HepG2 (cell line): ENCODE data around the gene PATL2. TPM values are rescaled to one million over a fixed set of nuclear protein-coding genes. Genes with fewer than 3 reads are reported as not detected.

ENCODE experiments used
- MTF1 ChIP-seq: sonication (generic); formaldehyde crosslinking; IDR thresholded peaks from 2 replicates; pipeline ENCODE4 v1.5.0; 2020; ENCODE audit warnings: missing genetic modification reagents
- MXI1 ChIP-seq: IDR thresholded peaks from 3 replicates; pipeline ENCODE4 v1.6.1; 2012; ENCODE audit warnings: low read depth, low read length, inconsistent platforms, borderline replicate concordance
- MYPOP ChIP-seq: sonication (generic); formaldehyde crosslinking; IDR thresholded peaks from 2 replicates; pipeline ENCODE4 v1.8.1; 2023; ENCODE audit warnings: mild to moderate bottlenecking, moderate library complexity, missing genetic modification reagents
- NFATC3 ChIP-seq: sonication (generic); formaldehyde crosslinking; IDR thresholded peaks from 2 replicates; pipeline ENCODE4 v1.5.1; 2020; ENCODE audit warnings: mild to moderate bottlenecking, missing genetic modification reagents
- NFIB ChIP-seq: sonication (generic); formaldehyde crosslinking; IDR thresholded peaks from 2 replicates; pipeline ENCODE4 v1.9.0; 2021; ENCODE audit warnings: missing genetic modification reagents, mild to moderate bottlenecking, borderline replicate concordance
- POLR2AphosphoS2 ChIP-seq: IDR thresholded peaks from 2 replicates; pipeline ENCODE4 v1.6.1; 2011; ENCODE audit warnings: low read depth, low read length, improper control_type of control experiment
- PRDM10 ChIP-seq: sonication (generic); formaldehyde crosslinking; IDR thresholded peaks from 2 replicates; pipeline ENCODE4 v1.4.0; 2020; ENCODE audit warnings: low read depth, missing genetic modification reagents
- PRDM15 ChIP-seq: sonication (generic); formaldehyde crosslinking; IDR thresholded peaks from 2 replicates; pipeline ENCODE4 v1.4.0; 2020; ENCODE audit warnings: missing genetic modification reagents
- SOX6 ChIP-seq, 2 experiments: fragments of 450-650 bp in 1 of 2; sonication (generic) in 1 of 2; formaldehyde crosslinking in 1 of 2; IDR thresholded peaks; 2 replicates each; pipeline versions ENCODE4 v1.4.0 to v1.6.1; 2017 to 2020; ENCODE audit warnings: antibody characterized with exemption in 1 of 2, mild to moderate bottlenecking in 1 of 2, missing genetic modification reagents in 1 of 2
- ZFP36L2 ChIP-seq: sonication (generic); formaldehyde crosslinking; IDR thresholded peaks from 2 replicates; pipeline ENCODE4 v1.4.0; 2020; ENCODE audit warnings: missing genetic modification reagents
- ZMAT5 ChIP-seq: sonication (generic); formaldehyde crosslinking; IDR thresholded peaks from 2 replicates; pipeline ENCODE4 v1.5.0; 2020; ENCODE audit warnings: mild to moderate bottlenecking, low read depth, missing genetic modification reagents, borderline replicate concordance
- ZNF12 ChIP-seq: sonication (generic); formaldehyde crosslinking; IDR thresholded peaks from 2 replicates; pipeline ENCODE4 v1.5.0; 2020; ENCODE audit warnings: missing genetic modification reagents
- ZNF430 ChIP-seq: sonication (generic); formaldehyde crosslinking; IDR thresholded peaks from 2 replicates; pipeline ENCODE4 v1.9.0; 2021; ENCODE audit warnings: mild to moderate bottlenecking, missing genetic modification reagents
- ZNF574 ChIP-seq: sonication (generic); formaldehyde crosslinking; IDR thresholded peaks from 2 replicates; pipeline ENCODE4 v1.4.0; 2020; ENCODE audit warnings: missing genetic modification reagents
- ZNF772 ChIP-seq: sonication (generic); formaldehyde crosslinking; IDR thresholded peaks from 2 replicates; pipeline ENCODE4 v1.5.0; 2020; ENCODE audit warnings: mild to moderate bottlenecking, missing genetic modification reagents
- ZNF850 ChIP-seq: sonication (generic); formaldehyde crosslinking; conservative IDR thresholded peaks from 2 replicates; pipeline ENCODE4 v1.9.0; 2021; ENCODE audit warnings: mild to moderate bottlenecking, missing genetic modification reagents
- polyA plus RNA-seq, 8 experiments: library from polyadenylated mRNA; depleted of rRNA in 3 of 8; stranded (reverse) in 7 of 8; unstranded in 1 of 8; fragments of >200 nt; fragmentation: Illumina TruSeq in 4 of 8; extraction: Trizol in 4 of 8; gene quantifications; 2 replicates each; pipeline versions ENCODE4 v1.2.1 to v1.2.3, GENCODE V29; 2011 to 2016; ENCODE audit warnings: low read depth in 4 of 8, missing spikeins in 1 of 8, mixed read lengths in 1 of 8; ENCODE audit not compliant: insufficient read depth in 1 of 8
- total RNA-seq, 5 experiments: library from RNA; depleted of rRNA; stranded (reverse); fragments of >200 nt; fragmentation: Illumina TruSeq; extraction: Trizol; gene quantifications; 2 replicates each; pipeline ENCODE4 v1.2.3, GENCODE V29; 2016; ENCODE audit warnings: low read depth in 1 of 5

Gene PATL2
- total and polyA plus RNA-seq, 2 of the 13 experiments (the other 11 are each of a cell fraction or from before 2014, with no cell fraction given), result 0.15 to 0.53 TPM

GRCh38 chr15:44662478-44663409, 48.4 kb downstream of the PATL2 start (continued):
- no peak for TF ChIP-seq ZNF574
- peak; percentile 19; the same call in 1 of the 2 replicates for TF ChIP-seq MYPOP (CRISPR knock-in tag)
- no peak for TF ChIP-seq ZNF850 (CRISPR knock-in tag)
- peak; percentile 5; the same call in 1 of the 2 replicates for TF ChIP-seq PRDM15 (CRISPR knock-in tag)
- TF ChIP-seq ZNF12 (CRISPR knock-in tag), result no peak
- TF ChIP-seq POLR2AphosphoS2, result no peak
- no peak for TF ChIP-seq ZMAT5
- no peak for TF ChIP-seq MTF1 (CRISPR knock-in tag)
- TF ChIP-seq ZNF430, result 0 out of 2 replicates have a peak, but pooled peaks have one; percentile 29
- TF ChIP-seq NFATC3 (CRISPR knock-in tag), result no peak
- TF ChIP-seq ZNF772 (CRISPR knock-in tag), result no peak
- no peak for TF ChIP-seq NFIB (CRISPR knock-in tag)
- TF ChIP-seq PRDM10 (CRISPR knock-in tag), result peak; percentile 10; the same call in 1 of the 2 replicates
- TF ChIP-seq SOX6 (IDR thresholded peaks at IDR 0.05), result no peak
- TF ChIP-seq SOX6 (CRISPR knock-in tag; IDR thresholded peaks at IDR 0.05), result no peak
- TF ChIP-seq ZFP36L2 (CRISPR knock-in tag), result no peak; the same call in 1 of the 2 replicates
- TF ChIP-seq MXI1, result peak; percentile 18; the same call in 2 of the 3 replicates
